ENCODE data around the gene CCDC77.
A peak's percentile ranks its signal among the peaks of the same experiment; 100 is the strongest.

Gene CCDC77

GRCh38 chr12:454833-455232 is 53.4 kb downstream of the CCDC77 start:
- DNase-seq, result no peak

- DNase-seq, result no peak
Observed at GRCh38 chr12:455821-456220, 54.4 kb downstream of the CCDC77 start.

DNA sequence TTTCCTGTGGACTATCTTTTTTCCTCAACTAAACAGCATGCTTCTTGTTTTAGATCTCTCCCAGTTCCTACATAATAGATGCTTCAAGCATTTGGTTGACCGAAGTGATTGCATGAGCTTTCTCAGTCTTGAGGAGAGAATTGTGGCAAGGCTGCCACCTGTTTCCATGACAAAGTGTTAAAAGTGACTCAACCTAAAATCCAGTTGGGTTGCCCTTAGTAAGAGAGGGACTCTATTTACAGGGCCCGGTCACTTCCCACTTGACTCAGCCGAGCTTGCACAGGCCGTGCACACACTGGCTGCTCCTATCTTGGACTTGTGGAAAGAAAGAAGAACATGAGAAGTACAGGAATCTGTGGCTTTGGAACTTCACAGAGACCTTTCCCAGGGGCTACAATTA is 56.2 kb downstream of the CCDC77 start:
- no peak for DNase-seq

DNA sequence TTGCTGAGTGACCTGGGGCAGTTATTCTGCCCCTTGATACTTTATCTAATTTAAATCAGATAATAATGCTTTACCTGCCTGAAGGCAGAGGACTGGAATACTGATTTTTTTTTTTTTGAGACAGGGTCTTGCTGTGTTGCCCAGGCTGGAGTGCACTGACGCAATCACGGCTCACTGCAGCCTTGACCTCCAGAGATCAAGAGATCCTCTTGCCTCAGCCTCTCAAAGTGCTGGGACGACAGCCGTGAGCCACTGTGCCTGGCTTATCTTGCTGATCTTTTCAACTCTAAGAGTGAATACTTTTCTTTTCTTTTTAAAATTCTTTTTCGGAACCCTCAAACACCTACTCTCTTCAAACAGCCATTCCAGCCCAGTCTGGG is 57.6 kb downstream of the CCDC77 start:
- DNase-seq, result no peak

GRCh38 chr12:459430-460258 is 58.2 kb downstream of the CCDC77 start, which contains the start of gene B4GALNT3:
Gene B4GALNT3 (plus strand): TSS chr12:459939. CDS start chr12:460377, 438 bp downstream.
- DNase-seq, result peak in 1 of 2 experiments; percentile 47

DNA sequence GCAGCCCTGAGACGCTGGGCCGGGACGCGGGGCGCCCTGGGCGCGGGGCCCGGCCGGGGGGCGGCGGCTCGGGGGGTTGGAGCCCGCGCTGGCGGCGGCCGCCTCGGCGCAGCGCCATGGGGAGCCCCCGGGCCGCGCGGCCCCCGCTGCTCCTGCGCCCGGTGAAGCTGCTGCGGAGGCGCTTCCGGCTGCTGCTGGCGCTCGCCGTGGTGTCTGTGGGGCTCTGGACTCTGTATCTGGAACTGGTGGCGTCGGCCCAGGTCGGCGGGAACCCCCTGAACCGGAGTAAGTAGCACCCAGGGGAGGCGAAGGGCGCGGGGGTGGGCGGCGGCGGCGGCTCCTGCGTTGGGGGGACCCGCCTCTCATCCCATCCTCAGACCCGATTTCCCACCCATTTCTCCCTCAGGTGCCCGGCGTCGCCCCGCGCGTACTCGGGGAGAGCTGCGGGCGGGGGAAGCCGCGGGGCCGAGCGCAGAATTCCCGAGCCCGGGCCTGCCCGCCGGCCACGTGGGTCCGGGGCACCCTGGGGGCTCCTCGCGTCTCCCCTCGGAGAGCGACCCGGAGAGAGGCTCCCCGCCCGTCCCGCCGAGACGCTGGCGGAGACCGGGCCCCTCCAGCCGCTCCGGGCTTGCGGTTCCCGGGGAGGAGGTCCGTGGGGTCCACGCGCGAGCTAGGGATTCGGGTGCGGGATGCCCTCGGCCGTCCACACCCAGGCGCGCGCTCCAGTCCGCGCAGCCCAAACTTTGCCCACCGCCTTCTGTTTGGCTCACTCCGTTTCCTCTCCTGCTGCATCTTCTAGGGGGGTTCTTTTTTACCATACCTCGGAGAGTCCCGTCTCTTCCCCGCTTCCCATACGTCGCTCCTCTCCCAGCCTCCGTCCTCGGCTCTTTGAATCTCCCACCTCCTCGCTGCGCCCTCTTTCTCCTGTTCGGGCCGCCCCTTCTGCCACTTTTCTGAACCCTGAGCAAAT is 59.1 kb downstream of the CCDC77 start:
- no peak for DNase-seq

DNA sequence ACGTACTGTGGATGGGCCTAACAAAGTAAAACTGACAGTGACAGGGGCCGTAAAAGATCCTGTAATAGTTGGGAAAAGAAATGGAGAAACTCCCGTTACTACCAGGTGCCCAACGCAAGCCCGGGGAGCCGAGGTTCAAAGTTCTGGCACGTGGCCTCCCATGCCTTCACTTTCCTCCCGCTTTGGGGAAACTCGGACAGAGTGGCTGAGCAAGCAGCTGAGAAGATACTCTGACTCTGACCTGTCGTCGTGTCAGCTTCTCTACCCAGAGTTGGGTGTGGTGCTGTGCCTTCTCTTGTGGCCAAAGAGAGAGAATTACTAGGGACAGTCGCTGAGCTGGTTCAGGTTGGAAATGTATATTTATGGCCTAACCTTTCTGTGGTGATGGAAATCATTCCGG is 60.0 kb downstream of the CCDC77 start:
- DNase-seq, result no peak

DNA sequence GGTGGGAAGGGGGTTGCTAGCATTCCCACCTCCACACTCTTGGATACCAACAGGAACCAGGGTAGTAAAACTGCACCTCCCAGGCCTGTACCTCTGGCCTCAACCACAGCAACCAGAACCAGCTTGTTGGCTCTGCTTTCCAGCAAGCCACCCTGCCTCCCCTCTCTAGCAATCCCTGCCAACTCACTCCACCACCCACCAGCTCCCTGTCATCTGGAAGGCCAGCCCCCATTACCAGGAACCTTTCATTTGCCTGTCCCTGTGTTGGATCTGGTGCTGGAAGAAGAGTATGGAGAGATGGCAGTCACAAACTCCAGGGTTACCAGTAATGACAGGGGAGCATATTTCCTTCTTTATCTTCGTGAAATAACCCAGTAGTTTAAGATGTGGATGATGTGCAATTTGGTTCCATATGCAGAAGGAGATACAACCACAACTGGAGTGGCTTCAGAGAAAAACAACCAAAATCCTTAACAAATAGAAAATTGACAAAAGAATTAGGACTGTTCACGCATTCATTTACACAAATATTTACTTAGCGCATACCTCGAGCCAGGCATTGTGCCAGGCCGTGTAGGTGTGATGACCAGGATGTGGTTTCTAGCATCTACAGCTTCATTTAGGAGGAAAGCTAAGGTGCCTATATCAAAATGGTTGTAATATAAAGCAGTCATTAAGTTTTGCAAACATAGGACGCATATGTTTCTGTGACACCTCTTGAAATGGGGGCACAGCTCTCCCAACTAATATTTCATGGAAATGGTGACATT is 61.7 kb downstream of the CCDC77 start:
- no peak for DNase-seq

GRCh38 chr12:464484-465267 is 63.2 kb downstream of the CCDC77 start:
- DNase-seq, result no peak

- DNase-seq, result no peak
Observed at GRCh38 chr12:466039-466438, 64.6 kb downstream of the CCDC77 start.

DNA sequence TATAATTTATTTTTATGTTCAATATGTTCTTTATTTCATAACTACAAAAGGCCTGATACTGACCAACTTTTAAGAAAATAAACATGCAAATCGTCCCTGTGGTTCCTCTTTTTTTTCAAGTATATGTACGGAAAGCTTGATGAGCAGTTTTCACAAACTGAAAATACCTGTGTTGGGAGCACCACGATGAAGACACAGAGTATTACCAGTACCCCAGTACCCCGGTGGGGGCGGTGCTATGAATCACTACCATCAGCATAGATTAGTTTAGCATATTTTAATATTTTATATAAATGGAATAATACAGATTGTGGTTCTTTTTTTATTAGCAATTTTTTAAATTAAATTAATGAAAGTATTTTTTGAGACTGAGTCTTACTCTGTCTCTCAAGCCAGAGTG is 65.3 kb downstream of the CCDC77 start:
- no peak for DNase-seq

- DNase-seq, result no peak
Observed at GRCh38 chr12:467591-467990, 66.1 kb downstream of the CCDC77 start.

DNA sequence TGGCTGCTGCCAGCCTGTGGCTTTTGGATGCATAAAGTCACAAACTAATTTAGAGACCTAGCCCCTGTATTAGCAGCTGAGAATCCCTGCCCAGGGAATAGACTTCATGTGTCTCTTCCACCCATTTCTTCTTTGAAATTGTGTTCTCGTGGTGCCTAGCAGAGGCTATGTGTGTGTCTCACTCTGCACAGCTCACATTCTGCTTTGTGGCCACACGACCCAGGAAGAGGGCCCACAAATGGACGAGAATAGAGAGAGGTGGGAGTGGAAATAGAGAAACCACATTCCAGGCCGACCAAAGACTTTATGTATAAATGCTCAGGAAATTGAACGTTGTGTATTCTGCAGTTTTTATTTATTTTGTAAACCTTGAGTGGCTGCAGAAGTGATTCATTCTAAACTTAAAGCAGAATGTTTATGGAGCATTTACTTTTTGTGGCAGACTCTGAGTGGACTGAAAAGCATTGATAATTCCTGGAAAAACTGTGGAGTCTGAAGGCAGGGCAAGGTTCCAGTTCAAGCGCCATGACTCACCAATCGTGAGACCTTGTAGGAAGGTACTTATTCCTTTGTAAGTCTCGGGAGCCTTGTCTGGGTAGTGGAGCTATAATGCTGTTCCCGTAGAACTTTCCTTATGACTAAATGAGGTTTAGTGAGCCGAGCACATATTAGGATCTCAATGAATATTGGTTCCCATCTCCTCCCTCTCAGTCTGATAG is 67.4 kb downstream of the CCDC77 start:
- no peak for DNase-seq

- DNase-seq, result no peak
Observed at GRCh38 chr12:470133-470532, 68.7 kb downstream of the CCDC77 start.

DNA sequence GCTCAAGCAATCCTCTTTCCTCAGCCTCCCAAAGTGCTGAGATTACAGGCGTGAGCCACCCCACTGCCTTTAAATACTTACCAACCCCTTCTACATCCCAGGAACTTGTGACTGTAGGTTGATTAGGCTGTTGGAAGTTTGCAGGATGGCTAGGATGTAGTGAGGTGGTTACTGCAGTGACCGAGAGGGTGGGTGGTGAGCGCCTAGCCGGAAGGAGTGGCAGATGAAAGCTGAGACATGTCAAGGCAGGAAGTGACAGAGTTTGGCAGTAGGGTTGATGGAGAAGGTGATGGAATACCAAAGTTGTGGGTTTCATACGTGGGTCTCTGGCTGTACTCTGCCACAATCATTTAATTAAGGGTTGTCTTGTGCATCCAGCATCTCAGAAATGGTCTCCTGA is 71.8 kb downstream of the CCDC77 start:
- no peak for DNase-seq

- DNase-seq, result no peak
Observed at GRCh38 chr12:473863-474577, 72.6 kb downstream of the CCDC77 start.

DNA sequence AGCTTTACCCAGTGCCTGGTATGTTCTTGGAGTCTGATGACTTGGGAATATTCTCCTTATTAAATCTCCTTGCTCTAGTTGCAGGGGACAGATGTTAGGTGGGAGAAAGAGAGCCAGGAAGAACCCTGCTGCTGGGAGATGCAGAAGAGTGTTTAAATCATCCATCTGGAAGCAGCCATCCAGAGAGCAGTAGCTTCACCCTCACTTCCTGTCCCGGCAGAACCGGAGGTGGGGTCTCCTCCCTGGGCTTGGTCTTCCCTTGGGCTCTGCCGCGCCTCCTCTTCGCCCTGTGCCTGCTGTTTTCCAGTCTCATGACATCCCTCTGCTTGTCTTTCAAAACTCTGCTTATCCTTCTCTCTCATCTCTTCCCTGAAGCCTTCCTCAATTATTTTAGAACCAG is 73.8 kb downstream of the CCDC77 start:
- no peak for DNase-seq

GRCh38 chr12:479161-479560 is 77.7 kb downstream of the CCDC77 start:
- no peak for DNase-seq

DNA sequence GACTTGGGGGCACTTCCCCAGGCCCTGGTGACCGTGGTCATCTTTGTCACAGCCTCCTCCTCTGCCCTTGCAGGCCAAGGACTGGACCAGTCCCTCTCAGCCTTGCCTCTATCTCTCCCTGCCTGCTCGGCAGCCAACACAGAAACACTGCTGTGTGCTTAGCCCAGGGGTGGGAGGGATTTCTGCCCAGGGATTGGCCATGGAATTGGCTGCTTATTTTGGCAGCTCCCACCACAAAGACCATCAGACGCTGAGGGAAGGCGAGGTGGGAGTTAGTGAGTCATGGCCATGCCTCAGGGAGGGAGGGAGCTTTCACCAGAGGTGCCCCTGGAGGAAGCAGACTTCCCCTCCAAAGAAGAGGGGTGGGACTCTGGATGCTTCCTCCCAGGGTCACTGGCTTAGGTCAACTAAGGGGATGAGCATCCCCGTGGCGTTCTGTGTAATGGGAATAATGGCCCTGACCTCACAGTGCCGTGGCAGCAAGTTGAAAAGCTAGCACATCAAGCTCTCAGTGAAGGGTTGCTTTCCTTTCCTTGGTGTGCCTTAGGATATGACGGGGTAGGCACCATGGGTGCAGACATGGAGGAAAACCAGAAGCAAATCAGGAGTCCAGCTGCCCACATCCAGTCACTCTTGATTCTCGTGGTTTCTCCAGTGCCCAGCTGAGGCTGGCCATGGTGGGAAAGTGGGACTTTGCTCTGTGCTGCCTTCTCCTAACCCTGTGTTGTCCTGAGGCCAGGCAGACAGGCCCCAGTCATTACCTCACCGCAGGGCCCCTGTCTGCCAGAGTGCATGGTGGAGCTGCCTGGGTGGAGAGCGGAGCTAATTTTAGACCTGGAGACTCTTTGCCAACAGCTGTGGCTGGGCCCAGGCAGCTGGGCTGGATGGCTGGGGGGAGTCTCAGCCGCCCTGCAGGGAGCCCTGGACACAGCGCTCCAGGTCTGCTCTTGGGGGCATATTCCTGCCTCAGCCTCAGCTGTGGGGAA is 79.7 kb downstream of the CCDC77 start:
- no peak for DNase-seq

DNA sequence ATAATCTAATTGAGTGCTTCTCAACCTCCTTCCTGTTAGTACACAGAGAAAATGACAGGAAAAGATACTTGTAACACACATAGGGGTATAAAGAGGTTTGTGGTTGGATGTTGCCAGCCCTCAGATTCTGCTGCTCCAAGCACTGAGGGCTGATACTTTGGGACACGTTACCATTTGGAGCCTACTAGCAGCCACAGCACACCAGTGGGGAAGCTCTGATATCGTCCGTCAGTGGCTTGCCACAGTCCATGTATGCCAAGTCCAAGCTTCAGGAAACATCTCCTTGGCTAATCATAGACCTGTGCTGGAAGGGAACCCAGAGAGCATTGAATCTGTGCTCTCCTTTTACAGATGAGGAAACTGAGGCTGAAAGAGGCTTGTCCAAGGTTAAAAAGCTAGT is 80.6 kb downstream of the CCDC77 start:
- no peak for DNase-seq
